ENCODE data around the gene VASP.

DNA sequence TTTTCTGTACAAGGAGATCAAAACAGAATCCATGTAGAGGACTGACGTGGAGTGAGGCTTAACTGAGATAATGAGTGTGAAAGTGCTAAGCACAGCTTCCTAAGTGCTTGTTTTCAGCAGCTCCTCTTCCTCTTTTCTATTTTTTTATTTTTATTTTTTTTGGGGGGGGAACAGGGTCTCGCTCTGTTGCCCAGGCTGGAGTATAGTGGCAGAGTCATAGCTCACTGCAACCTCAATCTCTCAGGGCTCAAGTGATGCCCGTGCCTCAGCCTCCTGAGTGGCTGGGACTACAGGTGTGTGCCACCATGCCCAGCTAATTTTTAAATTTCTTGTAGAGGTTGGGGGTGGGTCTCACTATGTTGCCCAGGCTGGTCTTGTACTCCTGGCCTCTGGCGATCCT lies 45.1 kb upstream of the VASP start:
- TF ChIP-seq, protein P1, sequence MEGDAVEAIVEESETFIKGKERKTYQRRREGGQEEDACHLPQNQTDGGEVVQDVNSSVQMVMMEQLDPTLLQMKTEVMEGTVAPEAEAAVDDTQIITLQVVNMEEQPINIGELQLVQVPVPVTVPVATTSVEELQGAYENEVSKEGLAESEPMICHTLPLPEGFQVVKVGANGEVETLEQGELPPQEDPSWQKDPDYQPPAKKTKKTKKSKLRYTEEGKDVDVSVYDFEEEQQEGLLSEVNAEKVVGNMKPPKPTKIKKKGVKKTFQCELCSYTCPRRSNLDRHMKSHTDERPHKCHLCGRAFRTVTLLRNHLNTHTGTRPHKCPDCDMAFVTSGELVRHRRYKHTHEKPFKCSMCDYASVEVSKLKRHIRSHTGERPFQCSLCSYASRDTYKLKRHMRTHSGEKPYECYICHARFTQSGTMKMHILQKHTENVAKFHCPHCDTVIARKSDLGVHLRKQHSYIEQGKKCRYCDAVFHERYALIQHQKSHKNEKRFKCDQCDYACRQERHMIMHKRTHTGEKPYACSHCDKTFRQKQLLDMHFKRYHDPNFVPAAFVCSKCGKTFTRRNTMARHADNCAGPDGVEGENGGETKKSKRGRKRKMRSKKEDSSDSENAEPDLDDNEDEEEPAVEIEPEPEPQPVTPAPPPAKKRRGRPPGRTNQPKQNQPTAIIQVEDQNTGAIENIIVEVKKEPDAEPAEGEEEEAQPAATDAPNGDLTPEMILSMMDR (IDR thresholded peaks at IDR 0.05; ENCODE audit: poor library complexity, severe bottlenecking), result no peak
- no peak for TF ChIP-seq POLR2AphosphoS5 (IDR thresholded peaks at IDR 0.05)
- no peak for TF ChIP-seq TAF1 (IDR thresholded peaks at IDR 0.05; ENCODE audit: low read depth)
